Measurements from ENCODE around the gene GPRIN3.

GPRIN3 gene

DNA sequence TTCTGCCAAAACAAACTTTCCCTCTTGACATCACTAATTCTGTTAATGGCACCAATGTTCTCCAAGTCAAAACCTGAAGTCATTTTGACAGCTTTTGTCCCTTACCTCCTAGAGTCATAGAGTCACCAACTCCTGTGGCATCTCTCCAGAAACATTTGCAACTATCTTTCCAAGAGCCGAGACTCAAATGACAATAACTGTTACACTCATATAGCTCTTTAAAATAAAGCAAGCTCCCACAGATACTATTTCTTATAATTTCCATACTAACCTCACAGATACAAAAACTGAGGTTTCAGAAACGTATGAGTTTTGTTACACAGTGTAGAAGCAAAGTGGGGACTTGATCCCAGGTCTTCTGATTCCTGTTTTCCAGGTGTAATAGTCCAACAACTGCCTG, 18.3 kb downstream of the GPRIN3 start:
- no peak for DNase-seq

DNA sequence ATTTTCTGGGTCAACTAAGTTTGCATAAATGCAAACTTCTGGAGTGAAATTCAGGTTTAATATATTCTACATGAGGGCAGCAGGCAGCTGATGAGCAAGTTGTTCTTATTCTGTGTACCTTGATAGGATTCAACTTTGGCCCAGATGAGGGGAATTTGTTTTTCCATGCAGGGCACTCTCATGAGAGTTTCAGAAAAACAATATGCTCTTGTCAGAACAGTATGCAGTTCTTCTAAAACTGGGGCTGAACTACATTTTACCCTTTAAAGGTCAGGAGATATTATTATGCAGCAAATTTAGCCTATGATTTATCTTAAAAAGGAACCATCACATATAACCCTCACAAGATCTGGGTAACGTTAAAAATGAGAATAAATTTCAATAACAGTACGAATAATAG, 19.2 kb downstream of the GPRIN3 start:
- DNase-seq = no peak

DNA sequence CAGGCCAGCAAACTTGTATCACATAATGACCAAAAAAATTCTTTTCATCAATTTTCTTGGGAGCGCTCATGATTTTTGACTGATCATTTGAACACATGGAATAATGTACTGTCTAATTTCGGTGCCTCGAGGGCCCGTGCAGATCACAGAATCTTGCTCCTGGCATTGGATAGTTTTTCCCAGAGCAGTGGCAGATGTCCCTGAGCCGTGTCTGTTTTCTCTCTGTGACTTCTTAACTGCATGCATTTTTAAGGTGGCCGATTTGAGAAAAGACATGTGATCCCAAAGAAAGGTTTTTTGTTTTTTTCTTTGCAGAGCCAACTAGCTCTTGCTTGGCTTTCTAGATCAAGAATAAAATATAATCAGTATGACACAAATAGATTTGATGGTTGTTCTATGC, 19.7 kb downstream of the GPRIN3 start:
- no peak for DNase-seq

DNA sequence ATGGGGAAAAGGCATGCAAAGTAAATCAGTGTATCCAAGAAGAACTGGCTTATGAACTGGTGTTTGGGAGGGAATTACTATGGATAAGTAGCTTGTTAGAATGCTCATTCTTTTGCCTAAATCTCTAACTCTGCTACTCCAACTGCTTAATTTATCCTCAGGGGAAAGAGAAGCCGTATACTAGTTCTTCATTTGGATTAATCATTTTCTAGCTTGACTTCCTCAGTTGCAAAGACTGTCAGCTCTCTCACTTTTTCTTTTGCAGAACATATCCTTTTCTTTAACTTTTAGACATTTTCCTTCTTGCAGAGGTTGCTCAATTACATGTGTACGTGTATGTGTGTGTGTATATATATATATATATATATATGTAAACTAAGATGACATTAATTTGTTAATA, 21.9 kb downstream of the GPRIN3 start:
- no peak for DNase-seq

DNA sequence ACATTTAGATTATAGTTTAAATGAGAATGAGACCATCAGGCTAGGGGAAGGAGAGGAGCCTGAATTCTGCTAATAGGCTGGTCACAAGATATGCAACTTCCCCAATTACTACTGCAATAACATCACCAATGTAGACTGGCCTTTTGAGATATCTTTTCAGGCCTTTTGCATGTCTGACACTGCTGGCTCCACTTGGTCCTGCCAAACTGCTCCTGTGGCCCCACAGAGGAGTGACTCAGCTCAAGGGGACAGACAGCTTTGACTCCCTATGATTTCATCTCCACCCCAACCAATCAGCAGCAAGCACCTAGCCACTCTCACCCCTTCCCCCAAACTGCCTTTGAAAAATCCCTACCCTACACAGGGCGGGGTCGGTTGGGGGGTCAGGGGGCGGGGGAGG, 22.8 kb downstream of the GPRIN3 start:
- DNase-seq = no peak

DNA sequence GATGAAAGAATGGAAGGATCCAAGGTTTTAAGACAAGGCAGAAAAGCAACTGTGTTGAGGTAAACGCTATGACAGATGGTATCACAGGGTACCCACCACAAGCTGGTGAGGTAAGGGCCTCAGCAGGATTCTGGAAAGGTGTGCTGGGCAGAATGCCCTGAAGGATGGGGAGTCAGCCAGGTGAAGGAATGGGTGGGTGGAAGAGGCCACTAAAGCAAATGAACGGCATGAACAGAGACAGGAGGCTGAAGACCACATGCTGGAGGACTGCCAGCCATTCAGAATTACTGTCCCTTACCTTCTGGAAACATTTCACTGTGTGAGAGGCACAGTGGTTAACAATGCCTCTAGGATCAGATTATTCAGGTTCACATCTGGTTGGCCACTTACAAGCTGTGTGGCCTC, 23.6 kb downstream of the GPRIN3 start:
- no peak for DNase-seq

DNA sequence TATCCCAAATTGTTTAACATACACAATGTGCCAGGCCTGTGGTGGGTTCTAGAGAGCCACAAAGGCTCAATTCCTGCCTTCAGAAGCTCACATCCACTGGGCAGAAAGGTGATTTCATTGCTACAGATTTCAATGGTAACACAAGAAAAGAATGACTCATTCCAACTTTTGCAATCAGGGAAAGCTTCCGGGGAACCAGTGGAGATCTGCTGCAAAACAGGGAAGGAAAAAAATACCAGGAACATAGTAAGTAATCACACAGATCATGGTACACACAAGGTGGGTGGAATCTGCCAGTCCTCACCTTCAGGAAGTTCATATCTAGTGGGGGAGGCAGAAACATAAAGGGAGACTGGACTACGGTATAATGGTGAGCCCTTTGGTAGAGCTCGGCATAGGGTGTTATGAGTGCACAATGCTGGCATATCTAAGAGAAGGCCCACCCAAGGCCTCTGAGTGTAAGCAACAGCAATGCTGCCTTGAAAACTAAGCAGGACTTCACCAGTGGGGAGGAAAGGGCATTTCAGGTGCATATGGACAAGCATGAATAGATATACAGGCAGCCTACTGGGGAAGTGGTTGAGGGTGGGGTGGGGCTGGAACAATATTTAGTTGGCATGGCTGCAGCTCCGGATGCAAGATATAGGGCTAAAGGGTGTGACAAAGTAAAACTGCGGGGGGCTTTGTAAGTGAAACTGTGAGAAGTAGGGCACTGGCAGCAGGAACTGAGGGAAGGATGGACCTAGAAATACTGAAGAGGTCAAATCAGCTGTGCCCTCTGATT, 24.2 kb downstream of the GPRIN3 start:
- DNase-seq = no peak

DNA sequence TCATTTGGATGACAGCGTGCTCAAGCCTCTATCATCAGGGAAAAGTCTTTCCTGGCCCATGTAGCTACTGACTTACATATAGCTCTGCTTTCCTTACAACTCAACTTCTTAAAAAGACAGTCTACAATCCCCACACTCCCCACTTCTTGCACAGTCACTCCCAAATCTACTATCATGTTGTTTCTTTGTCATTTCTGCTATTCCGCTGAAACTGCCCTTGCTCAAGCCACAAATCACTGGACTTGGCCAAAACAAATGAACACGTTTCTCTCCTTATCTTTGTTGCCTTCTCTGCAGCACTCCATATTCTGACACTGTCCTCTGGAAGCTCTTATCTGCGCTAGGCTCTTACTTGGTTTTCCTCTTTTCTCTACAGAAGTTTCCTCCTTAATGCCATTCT, 28.2 kb downstream of the GPRIN3 start:
- DNase-seq = no peak

DNA sequence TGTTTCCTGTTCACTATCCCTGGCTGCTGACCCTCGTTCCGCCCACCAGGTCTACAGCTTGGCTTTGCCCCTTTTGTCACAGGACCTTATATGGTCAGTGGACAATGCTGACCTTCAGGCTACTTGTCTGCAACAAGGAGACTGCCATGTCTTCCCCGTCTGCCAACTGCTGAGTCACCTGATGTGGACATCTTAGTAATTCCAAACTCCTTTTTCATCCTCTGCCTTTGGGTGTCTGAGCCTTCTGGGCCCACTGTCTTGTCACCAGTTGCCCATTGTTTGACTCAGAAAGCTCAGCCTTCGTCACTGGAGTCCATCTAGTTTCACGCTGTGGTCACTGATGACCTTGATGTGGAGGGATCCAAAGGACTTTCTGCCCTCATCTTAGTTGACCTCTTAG, 30.2 kb downstream of the GPRIN3 start:
- no peak for DNase-seq

DNA sequence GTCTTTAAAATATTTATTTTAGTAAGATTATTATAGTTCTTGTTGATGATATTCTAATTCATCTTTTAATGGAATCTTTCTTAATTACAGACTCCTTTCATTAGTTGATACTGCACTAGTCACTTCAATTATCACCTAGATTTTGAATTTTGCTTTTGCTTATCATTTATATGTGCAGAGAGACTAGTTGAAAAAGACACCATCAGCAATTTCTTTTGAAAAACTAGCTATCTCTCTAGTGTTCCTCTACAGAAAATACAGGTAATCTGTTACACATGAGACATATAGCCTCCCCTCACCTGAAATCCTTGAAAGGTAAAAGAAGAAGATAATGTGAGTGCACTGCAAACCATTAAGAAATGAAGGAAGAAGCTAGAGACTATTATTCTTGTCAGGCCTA, 31.3 kb downstream of the GPRIN3 start:
- DNase-seq = no peak

DNA sequence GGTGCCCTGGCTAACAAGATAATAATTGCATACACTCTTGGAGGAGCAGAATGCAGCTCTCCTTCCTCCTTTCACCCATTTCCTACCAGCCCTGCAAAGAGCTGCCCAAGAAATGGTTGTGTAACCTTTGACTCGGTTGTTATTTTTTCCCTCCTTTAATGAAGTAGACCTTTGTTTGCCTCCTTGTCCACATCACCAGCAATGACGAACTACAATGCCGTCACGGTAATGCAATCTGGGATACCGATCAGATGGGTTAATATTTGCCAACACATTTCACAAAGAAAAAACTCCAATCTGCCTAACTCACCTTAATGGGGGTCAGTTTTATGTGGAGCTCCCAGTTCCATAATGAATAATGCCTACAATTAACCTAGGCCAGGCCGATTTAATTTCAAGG, 32.0 kb downstream of the GPRIN3 start:
- no peak for DNase-seq

DNA sequence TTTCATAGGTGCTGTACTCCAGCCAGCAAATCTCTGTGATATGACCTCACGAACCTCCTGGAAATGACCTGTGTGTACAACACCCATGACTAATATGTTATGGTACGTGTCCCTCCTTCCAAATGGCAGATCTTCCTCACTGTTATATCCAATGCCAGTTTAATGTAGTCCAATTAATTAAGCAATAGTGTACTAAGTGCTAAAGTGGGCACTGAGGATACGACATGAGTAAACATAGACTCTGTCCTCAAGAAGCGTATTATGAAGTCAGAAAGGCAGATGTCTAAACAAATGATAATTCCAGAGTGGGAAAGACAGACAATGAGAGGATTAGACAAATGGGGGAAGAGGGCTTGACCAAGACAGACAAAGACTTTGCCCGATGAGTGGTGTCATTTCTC, 33.9 kb downstream of the GPRIN3 start:
- DNase-seq = peak; percentile 59

DNA sequence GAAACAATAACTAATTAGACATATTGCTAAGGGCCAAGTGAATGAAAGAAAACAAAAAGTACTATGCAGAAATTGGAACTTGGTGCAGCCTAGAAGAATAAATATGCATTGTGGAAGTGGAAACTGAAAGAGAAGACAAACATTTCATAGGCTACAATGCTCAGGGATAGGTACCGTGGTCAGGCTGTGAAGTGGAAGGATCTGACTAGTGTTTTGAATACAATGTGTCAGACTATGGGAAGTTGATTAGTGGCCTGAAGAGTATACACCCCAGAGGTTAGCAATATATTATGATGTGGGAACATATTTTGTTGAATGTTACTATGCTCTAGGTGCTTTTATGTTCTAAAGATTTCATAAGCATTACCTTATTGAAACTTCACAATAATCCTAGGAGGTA, 36.8 kb downstream of the GPRIN3 start:
- DNase-seq = no peak

DNA sequence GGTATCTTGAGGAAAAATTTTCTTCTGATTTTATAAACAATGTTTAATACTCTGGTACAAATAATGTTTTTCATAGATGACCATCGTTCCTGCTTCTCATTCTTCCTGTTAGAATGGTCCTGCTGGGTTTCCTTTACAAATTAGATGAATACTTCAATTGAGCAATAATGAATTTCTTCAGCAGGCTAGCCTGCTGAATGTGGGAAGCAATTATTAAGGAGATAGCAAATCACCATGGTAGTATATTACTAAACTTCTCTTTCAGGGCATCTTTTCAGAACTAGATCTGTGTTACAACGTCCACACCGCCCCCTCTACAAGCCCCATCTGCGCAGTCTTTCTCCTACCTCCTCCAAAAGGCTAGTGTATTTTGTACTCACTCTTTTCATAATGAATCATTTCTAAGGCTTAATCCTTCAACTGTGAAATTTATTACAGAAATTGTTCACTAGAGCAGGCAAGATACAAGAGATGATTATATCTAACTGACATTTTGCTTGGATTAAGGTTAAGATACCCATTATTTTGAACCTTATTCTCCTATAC, 38.4 kb downstream of the GPRIN3 start:
- DNase-seq = no peak

DNA sequence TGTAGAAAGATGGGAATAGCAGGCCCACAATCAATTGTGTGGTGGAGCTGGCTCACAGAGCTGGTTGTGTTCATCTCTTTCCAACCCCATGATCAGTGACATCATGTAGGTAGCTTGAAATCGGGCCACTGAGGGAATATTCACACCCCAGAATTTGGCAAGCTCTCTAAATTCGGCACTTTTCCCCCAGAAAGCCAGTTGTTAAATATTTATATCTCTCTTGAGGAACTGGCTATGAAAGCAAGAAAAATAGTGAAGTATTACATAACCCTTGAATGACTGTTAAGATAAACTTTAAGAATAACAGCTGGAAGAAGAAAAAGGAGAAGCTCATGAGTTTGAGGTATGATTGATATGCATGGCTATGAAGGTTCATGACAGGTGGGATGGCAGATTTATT, 38.9 kb downstream of the GPRIN3 start:
- no peak for DNase-seq

DNA sequence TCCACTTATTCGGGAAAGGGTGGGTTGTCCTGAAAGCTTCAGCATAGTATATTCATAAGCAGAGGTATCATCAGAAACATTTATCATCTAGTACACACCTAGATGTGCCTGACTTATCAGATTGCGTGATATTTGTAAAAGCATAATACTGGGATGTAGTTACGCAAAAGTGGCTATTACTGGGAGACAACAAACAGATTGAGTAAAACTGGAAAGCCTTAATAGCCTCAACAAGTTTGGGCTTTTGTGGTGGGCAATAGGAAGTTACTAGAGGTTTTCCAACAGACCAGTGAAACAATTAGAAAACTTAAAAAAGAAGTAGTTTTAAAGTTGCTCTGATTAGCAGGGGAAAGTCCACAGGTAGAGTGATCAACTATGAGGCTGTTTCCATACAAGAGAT, 39.8 kb downstream of the GPRIN3 start:
- DNase-seq = no peak

DNA sequence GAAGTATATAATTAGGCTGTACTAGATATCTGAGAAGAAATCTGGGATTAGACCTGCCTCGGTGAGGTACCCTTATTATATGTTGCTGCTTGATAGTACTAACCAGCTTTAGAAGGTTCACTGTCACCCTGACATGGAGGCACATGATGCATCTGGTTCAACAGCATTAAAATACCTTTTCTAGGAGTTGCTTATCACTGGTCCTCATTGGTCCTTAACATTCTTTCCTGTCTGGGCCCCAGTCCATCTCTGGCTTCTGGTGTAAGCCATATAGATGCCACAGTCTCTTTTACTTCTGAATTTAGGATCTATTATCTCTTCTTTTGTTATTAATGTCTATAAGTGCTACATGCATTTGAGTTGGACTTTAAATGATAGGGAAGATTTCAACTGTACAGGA, 40.2 kb downstream of the GPRIN3 start:
- DNase-seq = no peak

DNA sequence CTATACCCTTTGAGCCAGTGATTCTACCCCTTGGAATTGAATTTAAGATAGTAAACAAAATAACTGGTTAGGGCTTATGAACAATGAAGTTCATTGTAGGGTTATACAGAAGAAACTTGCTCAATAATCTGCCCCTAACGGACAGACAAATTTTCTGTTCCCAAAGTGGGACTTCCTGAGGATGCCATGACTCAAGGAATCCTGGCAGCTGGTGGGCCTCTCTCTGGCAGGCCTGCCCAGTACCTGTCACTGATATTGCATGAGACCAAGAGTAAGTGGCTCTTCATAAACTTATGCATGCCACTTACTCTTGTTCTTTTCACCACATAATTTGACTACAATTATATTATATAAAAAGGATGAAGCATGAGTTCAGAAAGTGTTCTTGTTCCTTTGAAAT, 41.5 kb downstream of the GPRIN3 start:
- DNase-seq = no peak

DNA sequence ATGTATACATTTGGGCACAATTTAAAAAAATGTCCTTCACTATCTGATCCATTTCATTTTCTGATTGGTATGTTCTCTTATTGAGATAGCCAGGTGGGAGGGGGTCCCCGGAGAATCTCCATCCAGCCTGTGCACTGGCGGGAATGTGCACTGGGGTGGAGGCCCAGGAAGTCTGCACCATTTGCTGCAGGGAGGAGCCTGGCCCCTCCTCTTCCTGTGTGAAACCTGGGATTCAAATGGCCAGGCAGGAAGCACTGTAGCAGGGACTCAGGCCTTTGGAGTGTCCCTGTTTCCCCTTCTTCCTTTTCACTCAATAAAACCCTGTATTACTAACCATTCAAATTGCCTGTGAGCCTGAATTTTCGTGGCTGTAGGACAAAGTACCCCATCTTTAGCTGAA, 44.3 kb downstream of the GPRIN3 start:
- no peak for DNase-seq

DNA sequence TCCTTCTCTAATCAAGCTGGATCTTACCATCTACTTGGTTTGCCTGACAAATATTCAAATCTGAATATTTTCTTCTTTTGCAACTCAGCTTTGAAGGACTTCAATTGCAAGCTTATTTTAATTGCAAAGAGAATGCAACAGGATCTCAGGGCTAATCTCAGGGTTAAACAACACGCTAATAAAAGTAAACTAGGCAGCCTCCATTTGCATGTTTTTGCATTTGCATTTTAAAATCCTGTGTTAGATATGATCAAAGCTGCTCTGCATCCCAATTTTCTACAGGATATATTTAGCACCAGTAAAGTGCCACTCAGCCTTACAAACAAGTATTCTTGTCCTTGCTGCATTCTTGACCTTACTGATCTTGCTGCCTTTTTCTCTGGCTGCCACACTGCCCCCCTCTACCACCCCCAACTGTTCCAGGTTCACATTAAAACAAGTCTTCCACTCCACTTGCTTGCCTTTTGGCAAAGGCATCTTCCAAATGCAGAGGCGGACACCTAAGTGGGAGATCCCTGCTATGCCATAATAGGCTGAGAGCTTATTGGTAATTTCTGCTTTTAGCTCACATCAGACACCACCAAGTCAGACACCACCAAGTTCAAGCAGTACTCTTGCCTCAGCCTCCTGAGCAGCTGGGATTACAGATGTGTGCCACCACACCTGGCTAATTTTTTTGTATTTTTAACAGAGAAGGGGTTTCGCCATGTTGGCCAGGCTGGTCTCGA, 48.1 kb downstream of the GPRIN3 start:
- DNase-seq = no peak

DNA sequence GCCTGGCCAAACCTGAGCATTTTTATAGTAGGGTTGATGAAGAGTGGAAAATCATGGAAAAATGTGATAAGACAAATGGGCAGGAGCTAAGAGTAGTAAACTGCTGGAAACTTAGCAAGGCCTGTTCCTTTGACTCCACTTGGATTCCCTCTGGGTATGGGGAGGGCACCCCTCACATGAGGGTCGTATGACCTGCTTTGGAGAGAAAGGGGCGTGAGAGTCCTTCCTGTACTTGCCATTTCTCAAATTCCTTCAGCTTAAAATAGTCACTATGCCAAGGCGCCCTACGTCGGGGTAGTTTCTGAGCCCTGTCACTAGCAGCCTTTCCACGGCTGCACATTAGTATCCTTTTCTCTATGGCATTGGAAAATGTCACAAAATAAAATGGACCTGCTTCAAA, 49.1 kb downstream of the GPRIN3 start:
- no peak for DNase-seq

DNA sequence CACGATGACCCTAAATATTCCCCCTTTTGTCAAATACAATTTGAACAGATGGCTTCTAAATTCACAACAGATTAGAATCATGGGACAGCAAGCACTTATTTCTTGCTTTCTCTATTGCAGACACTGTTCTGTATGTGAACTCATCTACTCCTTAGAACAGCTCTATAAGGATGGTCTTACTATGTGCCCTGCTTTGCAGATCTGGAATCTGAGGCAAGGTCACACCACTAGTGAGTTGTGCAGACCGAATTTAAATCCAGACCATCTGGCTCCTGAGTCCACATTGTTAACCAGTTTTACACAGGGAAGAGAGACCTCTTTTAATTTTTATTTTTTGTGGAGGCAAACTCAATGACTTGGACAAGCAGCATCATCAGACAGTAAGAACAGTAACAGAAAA, 50.2 kb downstream of the GPRIN3 start:
- no peak for DNase-seq

DNA sequence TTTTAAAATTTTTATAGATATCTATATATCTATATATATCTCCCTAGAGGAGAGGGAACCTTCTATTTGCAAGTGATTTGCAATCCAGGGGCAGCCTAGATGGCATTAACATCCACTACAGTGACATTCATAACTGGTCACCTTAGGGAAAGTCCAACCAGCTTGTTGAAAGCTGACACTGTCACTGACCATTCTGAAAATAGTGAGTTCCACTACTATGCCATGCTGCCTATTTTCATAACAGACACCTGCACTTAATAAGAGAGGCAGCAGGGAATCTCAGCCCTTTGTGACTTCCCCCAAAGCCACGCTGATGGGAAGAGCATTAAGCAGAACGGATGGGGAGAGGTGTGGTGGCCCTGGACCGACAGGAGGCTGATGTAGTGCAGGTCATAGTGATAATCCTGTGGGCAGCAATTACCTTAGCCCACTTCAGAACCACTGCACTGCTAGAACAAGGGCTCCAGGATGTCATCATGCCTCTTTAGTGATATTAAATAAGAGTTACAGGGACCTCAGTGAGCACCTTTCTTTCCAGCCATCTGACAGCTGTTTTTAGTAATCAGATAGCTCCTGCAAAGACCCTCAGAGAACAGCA, 51.3 kb downstream of the GPRIN3 start:
- no peak for DNase-seq

DNA sequence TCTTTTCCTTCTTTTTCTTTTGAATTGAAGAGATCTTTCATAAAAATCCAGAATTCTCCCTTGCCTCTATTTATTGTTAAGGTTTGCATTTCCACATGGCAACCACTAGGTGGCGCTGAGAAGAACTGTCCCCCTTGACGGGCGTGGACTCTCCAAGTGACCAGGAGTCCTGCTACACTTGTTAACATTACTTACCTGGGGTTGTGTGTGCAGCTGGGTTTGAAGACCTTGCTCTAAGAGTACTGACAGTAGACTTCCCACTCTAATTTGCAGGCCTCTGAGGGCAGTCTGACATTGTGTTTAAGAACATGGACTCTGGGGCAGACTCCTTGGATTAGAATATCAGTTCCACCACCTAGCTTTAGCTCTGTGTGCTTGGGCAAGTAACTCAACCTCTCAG, 52.8 kb downstream of the GPRIN3 start:
- DNase-seq = no peak

All from NCI-H2029 treated with DMSO at 0.1 percent for 48 hours (cell line).